ENCODE measurements around the gene PPP1R14D.

GRCh38 chr15:40775007-40775406, 53.5 kb downstream of the PPP1R14D start:
- TF ChIP-seq CTCF (conservative IDR thresholded peaks at IDR 0.05; ENCODE audit: low read length) (no peak), EZH2phosphoT487 (IDR thresholded peaks at IDR 0.05; ENCODE audit: borderline replicate concordance, low read depth, low read length) (no peak)

Data from OCI-LY7 (cell line).